SU-DHL-6 (cell line): ENCODE measurements around the gene ZKSCAN2.

Source experiments
- CTCF ChIP-seq: fragments of 200-600 bp; sonication (generic); IDR thresholded peaks from one replicate; pipeline ENCODE4 v1.5.1; 2017; ENCODE audit warnings: antibody characterized with exemption, mild to moderate bottlenecking, low read length, moderate library complexity; ENCODE audit not compliant: insufficient read depth, poor library complexity, severe bottlenecking
- EZH2phosphoT487 ChIP-seq: fragments of 200-600 bp; sonication (generic), shearing (Covaris generic); conservative IDR thresholded peaks from 2 replicates; pipeline ENCODE4 v1.6.1; 2018; ENCODE audit warnings: mild to moderate bottlenecking, antibody characterized with exemption, low read length, moderate library complexity, mixed read lengths

GRCh38 chr16:25265968-25266367 is 8.3 kb upstream of the ZKSCAN2 start:
- TF ChIP-seq CTCF, result no peak
- TF ChIP-seq EZH2phosphoT487, result no peak
